ENCODE results near the gene TUBA3D. TPM values are rescaled to one million over a fixed set of nuclear protein-coding genes. Genes with fewer than 3 reads are reported as not detected.
"Not testable (repeated sequence)": the region's sequence is repeated elsewhere in the genome, so short reads cannot be mapped to it uniquely, and the experiment has no call there.

The TUBA3D gene
- total and polyA plus RNA-seq, 5 donors, result 2.3 to 28.0 (median 10.9) TPM

GRCh38 chr2:131527131-131528001, 51.4 kb downstream of the TUBA3D start, which contains the start of gene CCDC74A:
Gene CCDC74A, plus strand, starts transcription at chr2:131527888. Its CDS starts 83 bp downstream, at chr2:131527971.
- peak within 1 kb of the TSS; percentile 11 for H3K4me3 ChIP-seq (ENCODE audit: low read length)
- DNase-seq, result peak; percentile 77 to 92 (median 90)
- H3K27me3 ChIP-seq (ENCODE audit: control insufficient read depth, insufficient read depth); H3K9me3 ChIP-seq (ENCODE audit: control insufficient read depth, low read length); H3K4me1 ChIP-seq (ENCODE audit: control insufficient read depth, insufficient read depth, low read length); H3K27ac ChIP-seq (ENCODE audit: low read length); intact Hi-C loops (cut with DNase I): not testable (repeated sequence)
- peak; percentile 86 to 90 for ATAC-seq
- WGBS, result 34% methylated on average over 41 of the region's 47 CpGs

GRCh38 chr2:131528981-131529863, 53.3 kb downstream of the TUBA3D start:
- intact Hi-C loops (cut with DNase I), result not testable (repeated sequence)
- ATAC-seq, result peak in 1 of 2 donors; percentile 11

GRCh38 chr2:131529864-131530445, 54.0 kb downstream of the TUBA3D start:
- H3K27ac ChIP-seq (ENCODE audit: low read length); H3K4me3 ChIP-seq (ENCODE audit: low read length); ATAC-seq; DNase-seq; H3K4me1 ChIP-seq (ENCODE audit: control insufficient read depth, insufficient read depth, low read length); H3K27me3 ChIP-seq (ENCODE audit: control insufficient read depth, insufficient read depth); H3K9me3 ChIP-seq (ENCODE audit: control insufficient read depth, low read length); intact Hi-C loops (cut with DNase I): not testable (repeated sequence)
- 89% methylated on average over 5 of the region's 5 CpGs for WGBS

More at GRCh38 chr2:131528981-131529863, 53.3 kb downstream of the TUBA3D start:
- not testable (repeated sequence) for H3K4me3 ChIP-seq (ENCODE audit: low read length); H3K27ac ChIP-seq (ENCODE audit: low read length); DNase-seq; H3K4me1 ChIP-seq (ENCODE audit: control insufficient read depth, insufficient read depth, low read length); H3K27me3 ChIP-seq (ENCODE audit: control insufficient read depth, insufficient read depth); H3K9me3 ChIP-seq (ENCODE audit: control insufficient read depth, low read length)
- WGBS, result 73% methylated on average over 24 of the region's 26 CpGs

- intact Hi-C loops (cut with DNase I); H3K4me3 ChIP-seq (ENCODE audit: low read length); H3K4me1 ChIP-seq (ENCODE audit: control insufficient read depth, insufficient read depth, low read length); H3K27me3 ChIP-seq (ENCODE audit: control insufficient read depth, insufficient read depth); ATAC-seq; DNase-seq; H3K9me3 ChIP-seq (ENCODE audit: control insufficient read depth, low read length); H3K27ac ChIP-seq (ENCODE audit: low read length): not testable (repeated sequence)
- WGBS, result 85% methylated on average over 20 of the region's 22 CpGs
These were observed 54.9 kb downstream of the TUBA3D start for GRCh38 chr2:131530626-131531344.

GRCh38 chr2:131531547-131532185, 55.7 kb downstream of the TUBA3D start:
- DNase-seq; H3K27ac ChIP-seq (ENCODE audit: low read length); H3K4me1 ChIP-seq (ENCODE audit: control insufficient read depth, insufficient read depth, low read length); H3K27me3 ChIP-seq (ENCODE audit: control insufficient read depth, insufficient read depth); H3K4me3 ChIP-seq (ENCODE audit: low read length); intact Hi-C loops (cut with DNase I); ATAC-seq; H3K9me3 ChIP-seq (ENCODE audit: control insufficient read depth, low read length): not testable (repeated sequence)
- WGBS, result 93% methylated on average over 9 of the region's 11 CpGs

Small RNA genes within 50 kb of the gene (microRNA-seq; reads per million reads assigned to microRNA genes)
- 0 reads per million in 2 donors for gene MIR4784

Other genes with a start within 250 kb of the TUBA3D start
- gene RAB6D, start 112.0 kb upstream of the TUBA3D start, total RNA-seq, result under 1 TPM in 1 of 4 donors, not detected in 3; 0.11 TPM
- 0.02 TPM for gene RAB6D, start 112.0 kb upstream of the TUBA3D start, polyA plus RNA-seq
- 100 to 1,000 TPM in 1 of 4 donors, 10 to 100 TPM in 3; 46.8 to 114 (median 80.4) TPM for gene MZT2A, start 16.3 kb downstream of the TUBA3D start, total RNA-seq
- gene MZT2A, start 16.3 kb downstream of the TUBA3D start, polyA plus RNA-seq, result 144 TPM
- gene CCDC74A, start 51.8 kb downstream of the TUBA3D start, total RNA-seq, result 1 to 10 TPM; 1.0 to 2.2 (median 1.3) TPM
- gene CCDC74A, start 51.8 kb downstream of the TUBA3D start, polyA plus RNA-seq, result 1.5 TPM

All from right cardiac atrium (tissue), 5 donors.